ENCODE measurements around the gene JMJD8. TPM values are rescaled to one million over a fixed set of nuclear protein-coding genes. Genes with fewer than 3 reads are reported as not detected.
A peak's percentile ranks its signal among the peaks of the same experiment; 100 is the strongest.

Gene JMJD8
- total RNA-seq, 1 donor from 2014 or later: 63.3 TPM

GRCh38 chr16:685967-686366 is 1.8 kb upstream of the JMJD8 start:
- Mint-ChIP-seq H3K9me3 (no peaks in the 10 kb centered on the region), H3K36me3 (peaks cover 4% of the 10 kb centered on the region), H3K27ac (peak overlapping the region; percentile 26), H3K4me1 (ENCODE audit: unreplicated experiment) (peaks cover 7% of the 10 kb centered on the region), H3K4me3 (no peak overlapping the region), H3K27me3 (no peaks in the 10 kb centered on the region)
- TF ChIP-seq CTCF (conservative IDR thresholded peaks at IDR 0.05): peak; percentile 64
- DNase-seq (ENCODE audit: extremely low spot score, unreplicated experiment): no peak

GRCh38 chr16:684961-685696 is 995 bp upstream of the JMJD8 start:
- H3K9me3 Mint-ChIP-seq: no peaks in the 10 kb centered on the region

GRCh38 chr16:683396-684070 is 601 bp downstream of the JMJD8 start:
- Mint-ChIP-seq H3K4me1 (ENCODE audit: unreplicated experiment) (peaks cover 3% of the 10 kb centered on the region), H3K27me3 (no peaks in the 10 kb centered on the region), H3K27ac (peak overlapping the region; percentile 31), H3K9me3 (no peaks in the 10 kb centered on the region), H3K36me3 (peaks cover 4% of the 10 kb centered on the region), H3K4me3 (peak overlapping the region; percentile 84)
- DNase-seq (ENCODE audit: extremely low spot score, unreplicated experiment): no peak
- no peak for TF ChIP-seq CTCF (conservative IDR thresholded peaks at IDR 0.05)

More at GRCh38 chr16:684961-685696, 995 bp upstream of the JMJD8 start:
- DNase-seq (ENCODE audit: extremely low spot score, unreplicated experiment): no peak
- Mint-ChIP-seq H3K27ac (no peak overlapping the region), H3K27me3 (no peaks in the 10 kb centered on the region), H3K36me3 (peaks cover 4% of the 10 kb centered on the region), H3K4me1 (ENCODE audit: unreplicated experiment) (peaks cover 7% of the 10 kb centered on the region), H3K4me3 (no peak overlapping the region)
- TF ChIP-seq CTCF (conservative IDR thresholded peaks at IDR 0.05): no peak

GRCh38 chr16:682493-683395 is 1.4 kb downstream of the JMJD8 start:
- Mint-ChIP-seq H3K4me1 (ENCODE audit: unreplicated experiment) (peaks cover 3% of the 10 kb centered on the region), H3K4me3 (peak overlapping the region; percentile 84), H3K36me3 (peaks cover 4% of the 10 kb centered on the region), H3K27ac (peak overlapping the region; percentile 74), H3K9me3 (no peaks in the 10 kb centered on the region), H3K27me3 (no peaks in the 10 kb centered on the region)
- TF ChIP-seq CTCF (conservative IDR thresholded peaks at IDR 0.05): peak; percentile 18
- no peak for DNase-seq (ENCODE audit: extremely low spot score, unreplicated experiment)

- Mint-ChIP-seq H3K4me3 (peak overlapping the region; percentile 84), H3K36me3 (peaks cover 4% of the 10 kb centered on the region), H3K9me3 (no peaks in the 10 kb centered on the region), H3K27me3 (no peaks in the 10 kb centered on the region), H3K27ac (peak overlapping the region; percentile 9), H3K4me1 (ENCODE audit: unreplicated experiment) (peaks cover 3% of the 10 kb centered on the region)
- no peak for TF ChIP-seq CTCF (conservative IDR thresholded peaks at IDR 0.05)
- no peak for DNase-seq (ENCODE audit: extremely low spot score, unreplicated experiment)
Measured at GRCh38 chr16:681746-682427, 2.2 kb downstream of the JMJD8 start.
